Measurements from ENCODE around the gene SIGLEC10.

- no peak for TF ChIP-seq ZNF331 (CRISPR knock-in tag; IDR thresholded peaks at IDR 0.05; ENCODE audit: low read depth)
- TF ChIP-seq CTCF (conservative IDR thresholded peaks at IDR 0.05; ENCODE audit: low read depth in 2 of 2), result no peak
- no peak for TF ChIP-seq POLR2AphosphoS5 (IDR thresholded peaks at IDR 0.05; ENCODE audit: low read depth)
- no peak for TF ChIP-seq CREB1 (CRISPR knock-in tag; IDR thresholded peaks at IDR 0.05; ENCODE audit: low read depth)
- TF ChIP-seq EZH2 (IDR thresholded peaks at IDR 0.05; ENCODE audit: low read depth, unreplicated experiment), result no peak
- no peak for TF ChIP-seq REST (IDR thresholded peaks at IDR 0.05; ENCODE audit: unreplicated experiment)
These were observed at the start of gene SIGLEC10 for GRCh38 chr19:51417107-51417809.
